Tibial artery (tissue), 4 donors: ENCODE measurements around the gene PSEN1.

Experiments used
- DNase-seq, 2 donors: peaks; one replicate each; pipeline ENCODE4 v3.0.0-alpha.2; 2019
- H3K27ac ChIP-seq, 2 donors: fragments of 200-600 bp; sonication (generic) in 1 of 2; 1 replicate in 1 of 2; 2 replicates in 1 of 2; pipeline ENCODE4 v1.5.1; 2018 to 2019; ENCODE audit warnings: mild to moderate bottlenecking in 1 of 2
- H3K27me3 ChIP-seq, 2 donors: fragments of 200-600 bp; sonication (generic) in 1 of 2; one replicate each; pipeline versions ENCODE4 v1.5.1 to v1.6.0; 2016 to 2019
- H3K36me3 ChIP-seq, 3 donors: fragments of 200-600 bp; sonication (generic) in 2 of 3; one replicate each; pipeline ENCODE4 v1.5.1; 2016 to 2019; ENCODE audit warnings: mild to moderate bottlenecking in 2 of 3
- H3K4me1 ChIP-seq, 4 donors: fragments of 200-600 bp; sonication (generic) in 2 of 4; 1 replicate in 3 of 4; 2 replicates in 1 of 4; pipeline ENCODE4 v1.5.1; 2016 to 2019
- H3K4me3 ChIP-seq, 2 donors: fragments of 200-600 bp; sonication (generic) in 1 of 2; 1 replicate in 1 of 2; 2 replicates in 1 of 2; pipeline ENCODE4 v1.5.1; 2018 to 2019; ENCODE audit warnings: mild to moderate bottlenecking in 2 of 2
- H3K9me3 ChIP-seq, 3 donors: fragments of 200-600 bp; sonication (generic) in 1 of 3; one replicate each; pipeline ENCODE4 v1.5.1; 2016 to 2019
- CTCF ChIP-seq, 2 experiments: fragments of 200-600 bp in 1 of 2; fragments of 450-650 bp in 1 of 2; IDR thresholded peaks; one replicate each; pipeline ENCODE4 v1.5.1; 2017 to 2019; ENCODE audit warnings: antibody characterized with exemption in 2 of 2, mild to moderate bottlenecking in 1 of 2, moderate library complexity in 1 of 2
- intact Hi-C: fragments of 100-400 bp; cut with DNase I; formaldehyde crosslinking; loops from one replicate; pipeline ENCODE4 v1.15.0; 2023; ENCODE audit warnings: low total_unique reads

Gene PSEN1

GRCh38 chr14:73105050-73105449, 31.3 kb upstream of the PSEN1 start:
- H3K36me3 ChIP-seq: peaks cover 75 to 95% (median 79%) of the 10 kb centered on the region in 3 donors
- H3K27ac ChIP-seq: no peak overlapping the region
- no peak for DNase-seq
- no peaks in the 10 kb centered on the region for H3K27me3 ChIP-seq
- TF ChIP-seq CTCF (IDR thresholded peaks at IDR 0.05): no peak
- intact Hi-C loops: no loop called here
- H3K4me1 ChIP-seq: no peaks in the 10 kb centered on the region
- no peak overlapping the region for H3K4me3 ChIP-seq
- H3K9me3 ChIP-seq: no peaks in the 10 kb centered on the region

DNA sequence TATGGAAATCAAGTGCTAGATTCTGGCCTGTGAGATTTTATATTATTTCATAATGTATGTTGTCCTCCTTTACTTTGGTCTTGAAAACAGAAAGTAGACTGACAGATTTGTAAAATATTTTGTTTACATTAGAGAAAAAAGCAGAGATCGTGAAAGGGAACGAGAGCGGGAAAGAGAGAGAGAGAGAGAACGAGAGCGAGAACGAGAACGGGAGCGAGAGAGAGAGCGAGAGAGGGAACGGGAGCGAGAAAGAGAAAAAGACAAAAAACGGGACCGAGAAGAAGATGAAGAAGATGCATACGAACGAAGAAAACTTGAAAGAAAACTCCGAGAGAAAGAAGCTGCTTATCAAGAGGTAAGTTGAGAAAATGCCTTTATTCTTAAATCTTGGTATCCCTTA, 30.6 kb upstream of the PSEN1 start:
- intact Hi-C loops: no loop called here
- no peak for TF ChIP-seq CTCF (IDR thresholded peaks at IDR 0.05)
- no peak for DNase-seq

GRCh38 chr14:73116079-73116665, 20.1 kb upstream of the PSEN1 start:
- intact Hi-C loops: no loop called here
- Histone ChIP-seq H3K9me3 (no peaks in the 10 kb centered on the region), H3K36me3 (peaks cover 64 to 90% (median 82%) of the 10 kb centered on the region in 3 donors), H3K4me3 (no peak overlapping the region), H3K27me3 (no peaks in the 10 kb centered on the region), H3K4me1 (no peaks in the 10 kb centered on the region), H3K27ac (no peak overlapping the region)
- TF ChIP-seq CTCF (IDR thresholded peaks at IDR 0.05): no peak
- DNase-seq: no peak

More for the DNA sequence above, 30.6 kb upstream of the PSEN1 start:
- no peak overlapping the region for H3K4me3 ChIP-seq
- H3K4me1 ChIP-seq: no peaks in the 10 kb centered on the region
- H3K27me3 ChIP-seq: no peaks in the 10 kb centered on the region
- peaks cover 75 to 95% (median 79%) of the 10 kb centered on the region in 3 donors for H3K36me3 ChIP-seq
- H3K27ac ChIP-seq: no peak overlapping the region
- H3K9me3 ChIP-seq: no peaks in the 10 kb centered on the region

- TF ChIP-seq CTCF (IDR thresholded peaks at IDR 0.05): no peak
- Histone ChIP-seq H3K27ac (no peak overlapping the region), H3K36me3 (peaks cover 26 to 59% (median 39%) of the 10 kb centered on the region in 3 donors), H3K9me3 (no peaks in the 10 kb centered on the region), H3K4me1 (no peaks in the 10 kb centered on the region), H3K4me3 (no peak overlapping the region), H3K27me3 (no peaks in the 10 kb centered on the region)
- DNase-seq: no peak
- intact Hi-C loops: loop anchor here (10.0 kb wide), 1 partner anchor 60 kb away; no protein-coding TSS in a partner anchor
Observed at GRCh38 chr14:73124180-73124894, 12.0 kb upstream of the PSEN1 start.

DNA sequence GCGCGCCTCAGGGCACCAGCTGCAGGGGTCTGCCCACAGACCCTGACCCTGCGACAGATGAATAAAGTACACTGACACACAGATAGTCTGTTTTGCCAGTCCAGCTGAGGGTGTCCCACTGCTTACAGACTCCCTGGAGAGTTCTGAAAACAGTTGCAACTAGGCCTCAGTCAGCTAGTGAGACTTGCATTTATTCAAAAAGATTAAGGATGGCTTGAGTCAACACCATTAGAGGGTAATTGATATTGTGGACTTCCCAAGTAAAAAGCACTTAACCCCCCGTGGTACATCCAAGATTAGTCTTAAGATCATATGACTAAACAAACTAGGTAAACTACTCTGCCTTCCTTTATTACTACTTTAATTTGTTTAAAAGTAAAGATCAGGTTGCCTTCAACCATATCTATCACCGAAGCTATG, 11.1 kb upstream of the PSEN1 start:
- Histone ChIP-seq H3K27me3 (no peaks in the 10 kb centered on the region), H3K4me3 (no peak overlapping the region), H3K9me3 (no peaks in the 10 kb centered on the region), H3K4me1 (no peaks in the 10 kb centered on the region), H3K36me3 (peaks cover 21 to 50% (median 30%) of the 10 kb centered on the region in 3 donors), H3K27ac (no peak overlapping the region)
- no peak for DNase-seq
- no peak for TF ChIP-seq CTCF (IDR thresholded peaks at IDR 0.05)
- intact Hi-C loops: loop anchor here (10.0 kb wide), 1 partner anchor 60 kb away; no protein-coding TSS in a partner anchor
